Right lobe of liver (tissue), 4 donors: ENCODE measurements around the gene GGT7.

Experiments
- POLR2A ChIP-seq: fragments of 450-650 bp; IDR thresholded peaks from one replicate; pipeline ENCODE4 v1.6.1; 2017; ENCODE audit warnings: antibody characterized with exemption, mild to moderate bottlenecking
- TF ChIP-seq, protein P1 (sequence below), 4 donors: fragments of 200-600 bp in 3 of 4; fragments of 450-650 bp in 1 of 4; IDR thresholded peaks; one replicate each; pipeline versions ENCODE4 v1.5.1 to v1.8.0; 2016 to 2022; ENCODE audit warnings: antibody characterized with exemption in 4 of 4, mild to moderate bottlenecking in 2 of 4
- donor health status: DM: no; HTN: no; CAD: no.
- donor health status: DM: no; HTN: no; CAD: no.
- donor health status: DM: no; HTN: yes; CAD: no.

DNA sequence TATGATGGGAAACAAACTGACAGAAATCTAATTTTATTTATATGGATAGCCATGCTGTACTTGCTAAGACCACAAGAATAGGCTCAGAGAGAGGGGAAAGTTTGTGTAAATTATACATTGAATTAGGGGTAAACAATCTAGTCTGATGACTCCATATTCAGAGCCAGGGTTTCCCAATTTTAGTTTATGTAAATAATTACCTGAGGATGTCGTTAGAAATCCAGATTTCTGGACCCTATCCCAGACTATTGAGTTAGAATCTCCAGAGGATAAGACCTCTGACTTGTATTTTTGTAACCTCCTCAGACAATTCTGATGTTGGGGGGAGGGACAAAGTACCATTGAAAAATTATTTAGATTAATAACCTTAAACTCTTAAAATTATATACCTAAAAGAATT is 22.1 kb upstream of the GGT7 start:
- TF ChIP-seq, protein P1, sequence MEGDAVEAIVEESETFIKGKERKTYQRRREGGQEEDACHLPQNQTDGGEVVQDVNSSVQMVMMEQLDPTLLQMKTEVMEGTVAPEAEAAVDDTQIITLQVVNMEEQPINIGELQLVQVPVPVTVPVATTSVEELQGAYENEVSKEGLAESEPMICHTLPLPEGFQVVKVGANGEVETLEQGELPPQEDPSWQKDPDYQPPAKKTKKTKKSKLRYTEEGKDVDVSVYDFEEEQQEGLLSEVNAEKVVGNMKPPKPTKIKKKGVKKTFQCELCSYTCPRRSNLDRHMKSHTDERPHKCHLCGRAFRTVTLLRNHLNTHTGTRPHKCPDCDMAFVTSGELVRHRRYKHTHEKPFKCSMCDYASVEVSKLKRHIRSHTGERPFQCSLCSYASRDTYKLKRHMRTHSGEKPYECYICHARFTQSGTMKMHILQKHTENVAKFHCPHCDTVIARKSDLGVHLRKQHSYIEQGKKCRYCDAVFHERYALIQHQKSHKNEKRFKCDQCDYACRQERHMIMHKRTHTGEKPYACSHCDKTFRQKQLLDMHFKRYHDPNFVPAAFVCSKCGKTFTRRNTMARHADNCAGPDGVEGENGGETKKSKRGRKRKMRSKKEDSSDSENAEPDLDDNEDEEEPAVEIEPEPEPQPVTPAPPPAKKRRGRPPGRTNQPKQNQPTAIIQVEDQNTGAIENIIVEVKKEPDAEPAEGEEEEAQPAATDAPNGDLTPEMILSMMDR (IDR thresholded peaks at IDR 0.05) = no peak
- TF ChIP-seq POLR2A = no peak
